GM18507 (cell line): ENCODE data around the gene EMC8.

ENCODE experiments used
- DNase-seq: peaks from one replicate; pipeline ENCODE4 v3.0.0; 2011; ENCODE audit warnings: low read depth; ENCODE audit not compliant: insufficient read length; ENCODE audit errors: extremely low spot score
- FAIRE-seq: peaks from 2 replicates; lab custom pipeline; 2011; peaks lifted over from hg19 to GRCh38; lab: Jason Lieb, UNC

EMC8 gene

GRCh38 chr16:85794696-85795095, 4.6 kb downstream of the EMC8 start:
- no peak for DNase-seq

GRCh38 chr16:85793662-85794298, 5.6 kb downstream of the EMC8 start:
- DNase-seq: no peak
- FAIRE-seq: no peak

More at GRCh38 chr16:85794696-85795095, 4.6 kb downstream of the EMC8 start:
- FAIRE-seq: no peak

GRCh38 chr16:85789773-85790172, 9.6 kb downstream of the EMC8 start:
- DNase-seq (no peak), FAIRE-seq (no peak)

GRCh38 chr16:85788819-85789218, 10.5 kb downstream of the EMC8 start:
- no peak for FAIRE-seq
- no peak for DNase-seq

- FAIRE-seq (no peak), DNase-seq (no peak)
Observed at GRCh38 chr16:85785927-85786326, 13.4 kb downstream of the EMC8 start.

GRCh38 chr16:85784813-85785212, 14.5 kb downstream of the EMC8 start:
- DNase-seq: no peak
- FAIRE-seq: no peak

GRCh38 chr16:85783441-85783840, 15.9 kb downstream of the EMC8 start:
- no peak for DNase-seq
- no peak for FAIRE-seq

GRCh38 chr16:85782451-85782850, 16.9 kb downstream of the EMC8 start:
- FAIRE-seq: no peak
- DNase-seq: no peak

GRCh38 chr16:85781695-85782370, 17.5 kb downstream of the EMC8 start:
- no peak for DNase-seq
- FAIRE-seq: no peak

GRCh38 chr16:85781156-85781555, 18.2 kb downstream of the EMC8 start:
- FAIRE-seq (no peak), DNase-seq (no peak)

GRCh38 chr16:85780281-85780680, 19.1 kb downstream of the EMC8 start:
- DNase-seq: no peak
- no peak for FAIRE-seq

- FAIRE-seq (no peak), DNase-seq (no peak)
Observed at GRCh38 chr16:85778873-85779272, 20.5 kb downstream of the EMC8 start.

GRCh38 chr16:85777583-85778310, 21.6 kb downstream of the EMC8 start:
- FAIRE-seq: no peak
- no peak for DNase-seq

GRCh38 chr16:85774811-85775210, 24.5 kb downstream of the EMC8 start:
- FAIRE-seq (no peak), DNase-seq (no peak)

GRCh38 chr16:85774136-85774535, 25.2 kb downstream of the EMC8 start:
- no peak for FAIRE-seq
- no peak for DNase-seq

- DNase-seq (no peak), FAIRE-seq (no peak)
Observed at GRCh38 chr16:85773044-85773443, 26.3 kb downstream of the EMC8 start.

- FAIRE-seq (no peak), DNase-seq (no peak)
Observed at GRCh38 chr16:85770741-85771140, 28.6 kb downstream of the EMC8 start.

- FAIRE-seq (no peak), DNase-seq (no peak)
Observed at GRCh38 chr16:85768199-85768598, 31.1 kb downstream of the EMC8 start.

- DNase-seq (no peak), FAIRE-seq (no peak)
Observed at GRCh38 chr16:85767531-85767930, 31.8 kb downstream of the EMC8 start.

- FAIRE-seq (no peak), DNase-seq (no peak)
Observed at GRCh38 chr16:85765767-85766166, 33.6 kb downstream of the EMC8 start.

GRCh38 chr16:85765211-85765610, 34.1 kb downstream of the EMC8 start:
- FAIRE-seq (no peak), DNase-seq (no peak)
